Measurements from ENCODE around the gene ILDR2. TPM values are rescaled to one million over a fixed set of nuclear protein-coding genes. Genes with fewer than 3 reads are reported as not detected.

Gene ILDR2, protein sequence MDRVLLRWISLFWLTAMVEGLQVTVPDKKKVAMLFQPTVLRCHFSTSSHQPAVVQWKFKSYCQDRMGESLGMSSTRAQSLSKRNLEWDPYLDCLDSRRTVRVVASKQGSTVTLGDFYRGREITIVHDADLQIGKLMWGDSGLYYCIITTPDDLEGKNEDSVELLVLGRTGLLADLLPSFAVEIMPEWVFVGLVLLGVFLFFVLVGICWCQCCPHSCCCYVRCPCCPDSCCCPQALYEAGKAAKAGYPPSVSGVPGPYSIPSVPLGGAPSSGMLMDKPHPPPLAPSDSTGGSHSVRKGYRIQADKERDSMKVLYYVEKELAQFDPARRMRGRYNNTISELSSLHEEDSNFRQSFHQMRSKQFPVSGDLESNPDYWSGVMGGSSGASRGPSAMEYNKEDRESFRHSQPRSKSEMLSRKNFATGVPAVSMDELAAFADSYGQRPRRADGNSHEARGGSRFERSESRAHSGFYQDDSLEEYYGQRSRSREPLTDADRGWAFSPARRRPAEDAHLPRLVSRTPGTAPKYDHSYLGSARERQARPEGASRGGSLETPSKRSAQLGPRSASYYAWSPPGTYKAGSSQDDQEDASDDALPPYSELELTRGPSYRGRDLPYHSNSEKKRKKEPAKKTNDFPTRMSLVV
- 1 to 10 TPM in 1 of 5 experiments, under 1 TPM in 4; 0.15 to 10.0 (median 0.29) TPM for total RNA-seq
- polyA plus RNA-seq, result not detected
- 0.67 reads per million for total RNA-seq

- intact Hi-C loops (cut with micrococcal nuclease), result loop anchor here (1.0 to 10.0 kb wide), 9 partner anchors 65 to 579 kb away; partner anchors contain the start of genes POU2F1 (in 2 of the 2), TADA1 (in 2 of the 2) and CREG1 (in 1 of the 2)
- Histone ChIP-seq H3K27me3 (ENCODE audit: control insufficient read depth in 2 of 2, insufficient read depth in 2 of 2, low read length in 2 of 2) (peaks cover 0 to 5% of the 10 kb centered on the region in 2 donors), H3K4me1 (ENCODE audit: control insufficient read depth in 2 of 2, insufficient read depth in 2 of 2, low read length in 2 of 2) (peaks cover 4 to 9% of the 10 kb centered on the region in 2 donors), H3K9me3 (ENCODE audit: control insufficient read depth in 2 of 3, low read length in 3 of 3) (no peaks in the 10 kb centered on the region), H3K27ac (ENCODE audit: low read depth, low read length) (peak within 1 kb of the TSS; percentile 54), H3K36me3 (ENCODE audit: control insufficient read depth in 2 of 3, insufficient read depth in 3 of 3, low read length in 3 of 3) (peaks cover 0 to 3% (median 0%) of the 10 kb centered on the region in 3 experiments), H3K4me3 (ENCODE audit: low read length) (peak within 1 kb of the TSS; percentile 71)
- no peaks in the 10 kb centered on the region for H3K9me3 Mint-ChIP-seq
- POLR2A ChIA-PET, result no interaction called here
- CTCF ChIA-PET, result interaction anchor here (1.4 kb wide), 1 partner anchor 83 kb away, joined by 5 read pairs; no protein-coding TSS in a partner anchor
- ATAC-seq, result peak; percentile 88
- DNase-seq, result peak; percentile 25 to 72 (median 44)
- peak within 1 kb of the TSS; percentile 73 to 98 (median 88) for H3K4me3 Mint-ChIP-seq
- H3K27me3 Mint-ChIP-seq, result peaks cover 13 to 31% (median 24%) of the 10 kb centered on the region in 5 donors
- H3K27ac Mint-ChIP-seq, result peak within 1 kb of the TSS; percentile 30 to 84 (median 51)
- H3K4me1 Mint-ChIP-seq, result peaks cover 19 to 46% (median 24%) of the 10 kb centered on the region in 7 donors
- H3K36me3 Mint-ChIP-seq, result peaks cover 0 to 1% (median 0%) of the 10 kb centered on the region in 5 donors
Observed at GRCh38 chr1:166975361-166976129, at the start of gene ILDR2. Gene ILDR2, minus strand, starts transcription at chr1:166975540. Its CDS starts 272 bp downstream, at chr1:166975268.

GRCh38 chr1:167022384-167022783 is 47.0 kb upstream of the ILDR2 start:
- CTCF ChIA-PET, result no interaction called here
- no peaks in the 10 kb centered on the region for H3K27me3 ChIP-seq (ENCODE audit: control insufficient read depth in 2 of 2, insufficient read depth in 2 of 2, low read length in 2 of 2)
- intact Hi-C loops (cut with micrococcal nuclease), result no loop called here
- H3K4me3 Mint-ChIP-seq, result no peak overlapping the region
- H3K27me3 Mint-ChIP-seq, result peaks cover 14 to 31% (median 24%) of the 10 kb centered on the region in 5 donors
- H3K27ac Mint-ChIP-seq, result no peak overlapping the region
- DNase-seq, result no peak
- POLR2A ChIA-PET, result no interaction called here
- H3K9me3 ChIP-seq (ENCODE audit: control insufficient read depth in 2 of 3, low read length in 3 of 3), result no peaks in the 10 kb centered on the region
- ATAC-seq, result no peak
- no peaks in the 10 kb centered on the region for H3K4me1 Mint-ChIP-seq
- peaks cover 0 to 20% (median 3%) of the 10 kb centered on the region in 5 donors for H3K36me3 Mint-ChIP-seq
- no peak overlapping the region for H3K4me3 ChIP-seq (ENCODE audit: low read length)
- H3K27ac ChIP-seq (ENCODE audit: low read depth, low read length), result no peak overlapping the region
- H3K9me3 Mint-ChIP-seq, result peaks cover 0 to 4% (median 0%) of the 10 kb centered on the region in 11 donors
- no peaks in the 10 kb centered on the region for H3K4me1 ChIP-seq (ENCODE audit: control insufficient read depth in 2 of 2, insufficient read depth in 2 of 2, low read length in 2 of 2)
- H3K36me3 ChIP-seq (ENCODE audit: control insufficient read depth in 2 of 3, insufficient read depth in 3 of 3, low read length in 3 of 3), result no peaks in the 10 kb centered on the region

DNA sequence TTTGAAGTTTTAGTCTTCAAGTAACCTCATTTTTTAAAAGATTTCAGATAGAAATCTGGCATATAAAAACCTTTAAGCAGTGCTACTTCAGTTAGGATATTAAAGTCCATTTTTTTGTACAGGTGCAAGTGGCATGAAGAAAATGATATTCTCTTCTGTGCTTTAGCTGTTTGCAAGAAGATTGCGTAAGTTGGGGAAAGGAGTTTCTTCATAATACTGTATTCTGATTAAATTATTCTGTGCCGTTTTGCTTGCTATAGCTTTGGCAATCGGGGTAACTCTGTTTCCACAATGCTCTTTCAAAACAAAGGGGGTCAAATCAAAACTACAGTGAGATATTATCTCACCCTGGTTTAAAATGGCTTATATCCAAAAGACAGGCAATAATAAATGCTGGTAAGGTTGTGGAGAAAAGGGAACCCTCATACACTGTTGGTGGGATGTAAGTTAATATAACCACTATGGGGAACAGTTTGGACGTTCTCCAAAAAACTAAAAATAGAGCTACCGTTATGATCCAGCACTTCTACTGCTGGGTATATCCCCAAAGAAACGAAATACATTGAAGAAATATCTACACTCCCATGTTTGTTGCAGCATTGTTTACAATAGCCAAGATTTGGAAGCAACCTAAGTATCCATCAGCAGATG is 40.9 kb upstream of the ILDR2 start:
- Mint-ChIP-seq H3K36me3 (no peaks in the 10 kb centered on the region), H3K27me3 (peaks cover 11 to 37% (median 22%) of the 10 kb centered on the region in 5 donors), H3K4me1 (peaks cover 0 to 2% (median 0%) of the 10 kb centered on the region in 7 donors), H3K4me3 (no peak overlapping the region), H3K9me3 (peaks cover 0 to 3% (median 0%) of the 10 kb centered on the region in 11 donors), H3K27ac (no peak overlapping the region)
- ChIA-PET POLR2A (no interaction called here), CTCF (no interaction called here)
- no peaks in the 10 kb centered on the region for H3K4me1 ChIP-seq (ENCODE audit: control insufficient read depth in 2 of 2, insufficient read depth in 2 of 2, low read length in 2 of 2)
- H3K27me3 ChIP-seq (ENCODE audit: control insufficient read depth in 2 of 2, insufficient read depth in 2 of 2, low read length in 2 of 2), result peaks cover 0 to 1% of the 10 kb centered on the region in 2 donors
- DNase-seq (no peak), ATAC-seq (no peak)
- H3K27ac ChIP-seq (ENCODE audit: low read depth, low read length), result no peak overlapping the region
- H3K4me3 ChIP-seq (ENCODE audit: low read length), result no peak overlapping the region
- no peaks in the 10 kb centered on the region for H3K36me3 ChIP-seq (ENCODE audit: control insufficient read depth in 2 of 3, insufficient read depth in 3 of 3, low read length in 3 of 3)
- H3K9me3 ChIP-seq (ENCODE audit: control insufficient read depth in 2 of 3, low read length in 3 of 3), result no peaks in the 10 kb centered on the region
- intact Hi-C loops (cut with micrococcal nuclease), result no loop called here

GRCh38 chr1:167013108-167013929 is 38.0 kb upstream of the ILDR2 start:
- no peak overlapping the region for H3K27ac Mint-ChIP-seq
- CTCF ChIA-PET, result no interaction called here

GRCh38 chr1:167012570-167012969 is 37.2 kb upstream of the ILDR2 start:
- ChIA-PET POLR2A (no interaction called here), CTCF (no interaction called here)
- no peak overlapping the region for H3K27ac Mint-ChIP-seq
- Histone ChIP-seq H3K4me3 (ENCODE audit: low read length) (no peak overlapping the region), H3K9me3 (ENCODE audit: control insufficient read depth in 2 of 3, low read length in 3 of 3) (no peaks in the 10 kb centered on the region), H3K4me1 (ENCODE audit: control insufficient read depth in 2 of 2, insufficient read depth in 2 of 2, low read length in 2 of 2) (no peaks in the 10 kb centered on the region), H3K36me3 (ENCODE audit: control insufficient read depth in 2 of 3, insufficient read depth in 3 of 3, low read length in 3 of 3) (no peaks in the 10 kb centered on the region), H3K27me3 (ENCODE audit: control insufficient read depth in 2 of 2, insufficient read depth in 2 of 2, low read length in 2 of 2) (peaks cover 0 to 6% of the 10 kb centered on the region in 2 donors), H3K27ac (ENCODE audit: low read depth, low read length) (no peak overlapping the region)
- intact Hi-C loops (cut with micrococcal nuclease), result no loop called here
- peaks cover 15 to 49% (median 35%) of the 10 kb centered on the region in 5 donors for H3K27me3 Mint-ChIP-seq
- peaks cover 0 to 3% (median 0%) of the 10 kb centered on the region in 5 donors for H3K36me3 Mint-ChIP-seq
- peaks cover 0 to 2% (median 0%) of the 10 kb centered on the region in 11 donors for H3K9me3 Mint-ChIP-seq
- ATAC-seq (no peak), DNase-seq (no peak)
- peaks cover 0 to 9% (median 5%) of the 10 kb centered on the region in 7 donors for H3K4me1 Mint-ChIP-seq
- no peak overlapping the region for H3K4me3 Mint-ChIP-seq

More at GRCh38 chr1:167013108-167013929, 38.0 kb upstream of the ILDR2 start:
- peaks cover 0 to 3% (median 0%) of the 10 kb centered on the region in 5 donors for H3K36me3 Mint-ChIP-seq
- Histone ChIP-seq H3K27me3 (ENCODE audit: control insufficient read depth in 2 of 2, insufficient read depth in 2 of 2, low read length in 2 of 2) (peaks cover 0 to 6% of the 10 kb centered on the region in 2 donors), H3K4me3 (ENCODE audit: low read length) (no peak overlapping the region), H3K9me3 (ENCODE audit: control insufficient read depth in 2 of 3, low read length in 3 of 3) (no peaks in the 10 kb centered on the region), H3K27ac (ENCODE audit: low read depth, low read length) (no peak overlapping the region), H3K4me1 (ENCODE audit: control insufficient read depth in 2 of 2, insufficient read depth in 2 of 2, low read length in 2 of 2) (no peaks in the 10 kb centered on the region), H3K36me3 (ENCODE audit: control insufficient read depth in 2 of 3, insufficient read depth in 3 of 3, low read length in 3 of 3) (no peaks in the 10 kb centered on the region)
- ATAC-seq (no peak), DNase-seq (no peak)
- peaks cover 15 to 46% (median 35%) of the 10 kb centered on the region in 5 donors for H3K27me3 Mint-ChIP-seq
- peaks cover 0 to 9% (median 5%) of the 10 kb centered on the region in 7 donors for H3K4me1 Mint-ChIP-seq
- peaks cover 0 to 2% (median 0%) of the 10 kb centered on the region in 11 donors for H3K9me3 Mint-ChIP-seq
- intact Hi-C loops (cut with micrococcal nuclease), result no loop called here
- H3K4me3 Mint-ChIP-seq, result no peak overlapping the region
- POLR2A ChIA-PET, result no interaction called here
